Neural cell (in vitro differentiated cells): ENCODE measurements around the gene MMP28. TPM values are rescaled to one million over a fixed set of nuclear protein-coding genes. Genes with fewer than 3 reads are reported as not detected.

Source experiments
- H2AFZ ChIP-seq: fragments of 200-600, 300-800 bp; sonication (generic), shearing (Covaris generic); 2 replicates; pipeline ENCODE4 v1.6.0; 2014; ENCODE audit warnings: low read depth, mild to moderate bottlenecking, antibody characterized with exemption, low read length, moderate library complexity
- H3F3A ChIP-seq: fragments of 200-600 bp; shearing (Covaris generic); 2 replicates; pipeline ENCODE4 v1.6.1; 2016; ENCODE audit warnings: mild to moderate bottlenecking, moderate library complexity, mixed read lengths, antibody characterized with exemption, low read length; ENCODE audit not compliant: insufficient read depth, poor library complexity, severe bottlenecking
- H3K27ac ChIP-seq: fragments of 200-600, 300-800 bp; sonication (generic), shearing (Covaris generic); 2 replicates; pipeline ENCODE4 v1.5.1; 2014; ENCODE audit warnings: mild to moderate bottlenecking, low read length, moderate library complexity
- H3K27me3 ChIP-seq: fragments of 300-800, 200-600 bp; sonication (generic), shearing (Covaris generic); 2 replicates; pipeline ENCODE4 v1.6.0; 2014; ENCODE audit warnings: mild to moderate bottlenecking, low read depth, low read length, moderate library complexity; ENCODE audit not compliant: insufficient read depth
- H3K36me3 ChIP-seq: fragments of 300-800, 200-600 bp; sonication (generic), shearing (Covaris generic); 2 replicates; pipeline ENCODE4 v1.5.1; 2014; ENCODE audit warnings: mild to moderate bottlenecking, antibody characterized with exemption, low read length, moderate library complexity; ENCODE audit not compliant: insufficient read depth
- H3K4me2 ChIP-seq: fragments of 300-800, 200-600 bp; sonication (generic), shearing (Covaris generic); 2 replicates; pipeline ENCODE4 v1.6.0; 2014; ENCODE audit warnings: mild to moderate bottlenecking, low read length
- H3K4me3 ChIP-seq: fragments of 300-800, 200-600 bp; sonication (generic), shearing (Covaris generic); 2 replicates; pipeline ENCODE4 v1.5.1; 2014; ENCODE audit warnings: mild to moderate bottlenecking, low read length, moderate library complexity
- H3K79me2 ChIP-seq: fragments of 200-600 bp; shearing (Covaris generic); replicated peaks from 2 replicates; pipeline ENCODE4 v1.6.0; 2014; ENCODE audit warnings: mild to moderate bottlenecking, low read length, moderate library complexity; ENCODE audit not compliant: insufficient read depth
- H3K9ac ChIP-seq: fragments of 300-800, 200-600 bp; sonication (generic), shearing (Covaris generic); 2 replicates; pipeline ENCODE4 v1.6.1; 2016; ENCODE audit warnings: mild to moderate bottlenecking, low read length, mixed read lengths
- H3K9me2 ChIP-seq: fragments of 200-600 bp; shearing (Covaris generic); 2 replicates; pipeline ENCODE4 v1.6.1; 2016; ENCODE audit warnings: mild to moderate bottlenecking, low read length, mixed read lengths; ENCODE audit not compliant: insufficient read depth
- H3K9me3 ChIP-seq: fragments of 200-600, 300-800 bp; sonication (generic), shearing (Covaris generic); 2 replicates; pipeline ENCODE4 v1.6.1; 2016; ENCODE audit warnings: mild to moderate bottlenecking, mixed run types, low read length, moderate library complexity, mixed read lengths
- H4K20me1 ChIP-seq: fragments of 200-600 bp; shearing (Covaris generic); 2 replicates; pipeline ENCODE4 v1.6.1; 2016; ENCODE audit warnings: mild to moderate bottlenecking, mixed run types; ENCODE audit not compliant: insufficient read depth
- CTCF ChIP-seq: fragments of 450-650 bp; IDR thresholded peaks from 2 replicates; pipeline ENCODE4 v1.5.1; 2014; ENCODE audit warnings: antibody characterized with exemption, mild to moderate bottlenecking, moderate library complexity; ENCODE audit not compliant: poor library complexity, severe bottlenecking
- EP300 ChIP-seq: fragments of 450-650 bp; conservative IDR thresholded peaks from 2 replicates; pipeline ENCODE4 v1.6.1; 2014; ENCODE audit warnings: antibody characterized with exemption, mild to moderate bottlenecking, moderate library complexity; ENCODE audit not compliant: poor library complexity, severe bottlenecking
- EZH2 ChIP-seq: fragments of 200-600, 300-800 bp; shearing (Covaris generic), sonication (generic); IDR thresholded peaks from 2 replicates; pipeline ENCODE4 v1.6.1; 2014; ENCODE audit warnings: antibody characterized with exemption, low read length, borderline replicate concordance, mild to moderate bottlenecking; ENCODE audit not compliant: insufficient read depth, poor library complexity, severe bottlenecking
- MXI1 ChIP-seq: fragments of 450-650 bp; conservative IDR thresholded peaks from 2 replicates; pipeline ENCODE4 v1.6.1; 2014; ENCODE audit warnings: antibody characterized with exemption, mild to moderate bottlenecking; ENCODE audit not compliant: poor library complexity, severe bottlenecking
- POLR2AphosphoS5 ChIP-seq: IDR thresholded peaks from 2 replicates; pipeline ENCODE4 v1.6.1; 2012
- RAD21 ChIP-seq: fragments of 450-650 bp; conservative IDR thresholded peaks from 2 replicates; pipeline ENCODE4 v1.6.1; 2014; ENCODE audit warnings: antibody characterized with exemption, mild to moderate bottlenecking, moderate library complexity
- REST ChIP-seq: IDR thresholded peaks from 2 replicates; pipeline ENCODE4 v1.6.1; 2012; ENCODE audit warnings: borderline replicate concordance
- SMC3 ChIP-seq: fragments of 450-650 bp; conservative IDR thresholded peaks from 2 replicates; pipeline ENCODE4 v1.6.1; 2014; ENCODE audit warnings: antibody characterized with exemption, mild to moderate bottlenecking, moderate library complexity; ENCODE audit not compliant: poor library complexity
- TAF1 ChIP-seq: IDR thresholded peaks from 2 replicates; pipeline ENCODE4 v1.6.1; 2012; ENCODE audit warnings: low read depth
- polyA plus RNA-seq: library from polyadenylated mRNA; depleted of rRNA; stranded (reverse); fragments of >200 nt; gene quantifications from 2 replicates; pipeline ENCODE4 v1.2.3, GENCODE V29; 2014

MMP28 gene
- polyA plus RNA-seq, 1 donor from 2014 or later: 0.31 TPM

GRCh38 chr17:35733366-35733765 lies 62.1 kb downstream of the MMP28 start:
- Histone ChIP-seq H3F3A (no peaks in the 10 kb centered on the region), H3K9me3 (no peaks in the 10 kb centered on the region), H3K79me2 (no peaks in the 10 kb centered on the region), H3K27ac (no peak overlapping the region), H3K9ac (no peak overlapping the region), H3K9me2 (no peaks in the 10 kb centered on the region), H3K4me2 (no peak overlapping the region), H2AFZ (no peak overlapping the region), H3K4me3 (no peak overlapping the region), H4K20me1 (no peaks in the 10 kb centered on the region), H3K36me3 (no peaks in the 10 kb centered on the region), H3K27me3 (no peaks in the 10 kb centered on the region)
- TF ChIP-seq MXI1 (no peak), EZH2 (no peak), REST (no peak), EP300 (no peak), CTCF (no peak), SMC3 (no peak), POLR2AphosphoS5 (no peak), RAD21 (no peak), TAF1 (no peak)

GRCh38 chr17:35732806-35733136 lies 62.7 kb downstream of the MMP28 start:
- Histone ChIP-seq H4K20me1 (no peaks in the 10 kb centered on the region), H2AFZ (no peak overlapping the region), H3K36me3 (no peaks in the 10 kb centered on the region), H3K9ac (peak overlapping the region; percentile 60), H3K4me2 (peak overlapping the region; percentile 62), H3K9me3 (no peaks in the 10 kb centered on the region), H3K9me2 (no peaks in the 10 kb centered on the region), H3K27me3 (no peaks in the 10 kb centered on the region), H3K4me3 (peak overlapping the region; percentile 82), H3F3A (no peaks in the 10 kb centered on the region), H3K27ac (no peak overlapping the region), H3K79me2 (no peaks in the 10 kb centered on the region)
- no peak for TF ChIP-seq POLR2AphosphoS5
- TF ChIP-seq MXI1: no peak
- no peak for TF ChIP-seq TAF1
- TF ChIP-seq RAD21: no peak
- TF ChIP-seq REST: no peak
- no peak for TF ChIP-seq CTCF
- TF ChIP-seq EP300: no peak
- TF ChIP-seq SMC3: no peak
- no peak for TF ChIP-seq EZH2
